ENCODE measurements around the gene PPFIA4.

DNA sequence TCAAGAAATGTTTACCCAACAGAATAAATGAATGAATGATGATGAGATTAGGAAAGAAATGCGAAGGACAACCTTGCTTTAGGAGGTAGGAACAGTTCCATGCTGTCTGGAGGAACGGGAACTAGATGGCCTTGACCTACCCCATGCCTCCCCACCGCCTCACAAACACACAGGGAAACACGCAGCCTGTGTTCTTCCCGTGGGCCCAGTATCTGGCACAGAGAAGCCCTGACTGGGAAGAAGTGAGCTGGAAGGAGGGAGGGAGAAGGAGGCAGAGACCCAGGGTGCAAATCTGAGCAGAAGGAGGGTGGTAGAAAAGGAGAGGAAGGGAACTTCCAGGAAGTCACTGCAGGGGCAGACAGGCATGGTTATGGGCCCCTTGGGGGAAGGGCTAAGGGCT is 97.7 kb downstream of the PPFIA4 start:
- TF ChIP-seq, protein P1, sequence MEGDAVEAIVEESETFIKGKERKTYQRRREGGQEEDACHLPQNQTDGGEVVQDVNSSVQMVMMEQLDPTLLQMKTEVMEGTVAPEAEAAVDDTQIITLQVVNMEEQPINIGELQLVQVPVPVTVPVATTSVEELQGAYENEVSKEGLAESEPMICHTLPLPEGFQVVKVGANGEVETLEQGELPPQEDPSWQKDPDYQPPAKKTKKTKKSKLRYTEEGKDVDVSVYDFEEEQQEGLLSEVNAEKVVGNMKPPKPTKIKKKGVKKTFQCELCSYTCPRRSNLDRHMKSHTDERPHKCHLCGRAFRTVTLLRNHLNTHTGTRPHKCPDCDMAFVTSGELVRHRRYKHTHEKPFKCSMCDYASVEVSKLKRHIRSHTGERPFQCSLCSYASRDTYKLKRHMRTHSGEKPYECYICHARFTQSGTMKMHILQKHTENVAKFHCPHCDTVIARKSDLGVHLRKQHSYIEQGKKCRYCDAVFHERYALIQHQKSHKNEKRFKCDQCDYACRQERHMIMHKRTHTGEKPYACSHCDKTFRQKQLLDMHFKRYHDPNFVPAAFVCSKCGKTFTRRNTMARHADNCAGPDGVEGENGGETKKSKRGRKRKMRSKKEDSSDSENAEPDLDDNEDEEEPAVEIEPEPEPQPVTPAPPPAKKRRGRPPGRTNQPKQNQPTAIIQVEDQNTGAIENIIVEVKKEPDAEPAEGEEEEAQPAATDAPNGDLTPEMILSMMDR (conservative IDR thresholded peaks at IDR 0.05; ENCODE audit: low read depth, low read length): no peak
- no peak for TF ChIP-seq EZH2 (IDR thresholded peaks at IDR 0.05; ENCODE audit: borderline replicate concordance, low read depth, low read length, poor library complexity, severe bottlenecking)

Measured in A673 (cell line).